Trophoblast cell (in vitro differentiated cells and primary cell): Measurements from ENCODE around the gene GCSH.

ENCODE experiments used
- DNase-seq, 2 donors: peaks; one replicate each; pipeline ENCODE4 v3.0.0-alpha.2; 2016
- H2AFZ ChIP-seq: 2 replicates; pipeline ENCODE4 v1.6.1; 2013; ENCODE audit warnings: low read length, moderate library complexity, mild to moderate bottlenecking; ENCODE audit not compliant: insufficient read depth, poor library complexity
- H2AK5ac ChIP-seq: 2 replicates; pipeline ENCODE4 v1.6.1; 2013; ENCODE audit warnings: mild to moderate bottlenecking, low read length
- H2BK120ac ChIP-seq: 2 replicates; pipeline ENCODE4 v1.6.1; 2013; ENCODE audit warnings: low read length, mild to moderate bottlenecking, moderate library complexity; ENCODE audit not compliant: insufficient read depth, poor library complexity
- H2BK12ac ChIP-seq: 2 replicates; pipeline ENCODE4 v1.6.1; 2013; ENCODE audit warnings: mild to moderate bottlenecking, low read length, moderate library complexity
- H2BK5ac ChIP-seq: 2 replicates; pipeline ENCODE4 v1.6.1; 2013; ENCODE audit warnings: low read length, low read depth, moderate library complexity, mild to moderate bottlenecking; ENCODE audit not compliant: poor library complexity
- H3K14ac ChIP-seq: 2 replicates; pipeline ENCODE4 v1.6.1; 2013; ENCODE audit warnings: mild to moderate bottlenecking, low read length
- H3K18ac ChIP-seq: 2 replicates; pipeline ENCODE4 v1.6.1; 2013; ENCODE audit warnings: mild to moderate bottlenecking, low read length
- H3K23ac ChIP-seq: 2 replicates; pipeline ENCODE4 v1.6.1; 2013; ENCODE audit warnings: low read length
- H3K27ac ChIP-seq: 2 replicates; pipeline ENCODE4 v1.5.1; 2013; ENCODE audit warnings: low read depth, mild to moderate bottlenecking, inconsistent platforms, low read length, moderate library complexity
- H3K27me3 ChIP-seq: 2 replicates; pipeline ENCODE4 v1.6.1; 2013; ENCODE audit warnings: inconsistent platforms, mild to moderate bottlenecking, low read length, moderate library complexity; ENCODE audit not compliant: insufficient read depth
- H3K36me3 ChIP-seq, 2 experiments: 1 replicate in 1 of 2; 2 replicates in 1 of 2; pipeline ENCODE4 v1.6.1; 2013; ENCODE audit warnings: low read length in 2 of 2, mild to moderate bottlenecking in 2 of 2, moderate library complexity in 1 of 2; ENCODE audit not compliant: insufficient read depth in 2 of 2, control insufficient read depth in 1 of 2
- H3K4ac ChIP-seq: 2 replicates; pipeline ENCODE4 v1.6.1; 2013; ENCODE audit warnings: low read depth, mild to moderate bottlenecking, low read length, moderate library complexity
- H3K4me1 ChIP-seq, 2 experiments: 1 replicate in 1 of 2; 2 replicates in 1 of 2; pipeline ENCODE4 v1.6.1; 2013; ENCODE audit warnings: low read length in 2 of 2, mild to moderate bottlenecking in 2 of 2, moderate library complexity in 1 of 2; ENCODE audit not compliant: insufficient read depth in 2 of 2, control insufficient read depth in 1 of 2
- H3K4me2 ChIP-seq: 2 replicates; pipeline ENCODE4 v1.6.1; 2013; ENCODE audit warnings: inconsistent platforms, mild to moderate bottlenecking, low read length, moderate library complexity
- H3K4me3 ChIP-seq: 2 replicates; pipeline ENCODE4 v1.5.1; 2013; ENCODE audit warnings: mild to moderate bottlenecking, low read depth, low read length, inconsistent platforms
- H3K79me1 ChIP-seq: one replicate; pipeline ENCODE4 v1.6.1; 2013; ENCODE audit warnings: low read length
- H3K79me2 ChIP-seq: 2 replicates; pipeline ENCODE4 v1.6.1; 2013; ENCODE audit warnings: low read length, mild to moderate bottlenecking; ENCODE audit not compliant: control insufficient read depth, insufficient read depth, poor library complexity
- H3K9ac ChIP-seq: 2 replicates; pipeline ENCODE4 v1.6.1; 2013; ENCODE audit warnings: mild to moderate bottlenecking, low read length
- H3K9me3 ChIP-seq: 2 replicates; pipeline ENCODE4 v1.6.1; 2013; ENCODE audit warnings: low read depth, mild to moderate bottlenecking, control low read depth, inconsistent platforms, low read length; ENCODE audit not compliant: insufficient read depth
- H4K12ac ChIP-seq: 2 replicates; pipeline ENCODE4 v1.6.1; 2013; ENCODE audit warnings: low read depth, mild to moderate bottlenecking, low read length, moderate library complexity
- H4K8ac ChIP-seq: 2 replicates; pipeline ENCODE4 v1.6.1; 2013; ENCODE audit warnings: low read depth, mild to moderate bottlenecking, low read length, moderate library complexity
- H4K91ac ChIP-seq: one replicate; pipeline ENCODE4 v1.6.1; 2013; ENCODE audit warnings: low read depth, mild to moderate bottlenecking, low read length, moderate library complexity
- WGBS: extraction: QIAGEN DNeasy Blood & Tissue Kit; methylation state at CpG from one replicate; pipeline ENCODE4 v1.1.7; 2013; ENCODE audit warnings: missing lambda C conversion rate; ENCODE audit not compliant: insufficient read length, insufficient coverage; ENCODE audit errors: extremely low coverage; 5-methylcytosine and 5-hydroxymethylcytosine counted together

The GCSH gene

GRCh38 chr16:81077076-81077940 lies 18.9 kb downstream of the GCSH start, which contains the start of gene C16orf46:
Gene C16orf46, minus strand, starts transcription at chr16:81077238. Its CDS starts 13,283 bp downstream, at chr16:81063955.
- Histone ChIP-seq H3K4me3 (peak within 1 kb of the TSS; percentile 84), H3K9ac (peak within 1 kb of the TSS; percentile 87), H3K4me1 (peaks cover 4 to 13% of the 10 kb centered on the region in 2 experiments), H3K18ac (peak within 1 kb of the TSS; percentile 85), H4K91ac (peak within 1 kb of the TSS; percentile 89), H2AK5ac (peak within 1 kb of the TSS; percentile 85), H4K12ac (peak within 1 kb of the TSS; percentile 94), H2BK120ac (peak within 1 kb of the TSS; percentile 76), H3K79me1 (peaks cover 10% of the 10 kb centered on the region), H2AFZ (peak within 1 kb of the TSS; percentile 87), H3K4ac (peak within 1 kb of the TSS; percentile 42), H3K14ac (peak within 1 kb of the TSS; percentile 90), H3K27ac (peak within 1 kb of the TSS; percentile 88), H3K36me3 (no peaks in the 10 kb centered on the region), H3K27me3 (no peaks in the 10 kb centered on the region), H2BK5ac (peak within 1 kb of the TSS; percentile 74), H3K4me2 (peak within 1 kb of the TSS; percentile 89), H3K79me2 (peaks cover 3% of the 10 kb centered on the region), H4K8ac (peak within 1 kb of the TSS; percentile 98), H2BK12ac (peak within 1 kb of the TSS; percentile 51), H3K9me3 (no peaks in the 10 kb centered on the region), H3K23ac (no peak within 1 kb of the TSS)
- DNase-seq, result peak; percentile 97 to 99
- WGBS, result no CpG with 5 or more reads among the region's 59 CpGs

GRCh38 chr16:81076566-81077075 lies 19.6 kb downstream of the GCSH start:
- Histone ChIP-seq H2AK5ac (no peak overlapping the region), H3K4me2 (peak overlapping the region; percentile 89), H4K12ac (no peak overlapping the region), H3K14ac (no peak overlapping the region), H3K4me1 (peaks cover 7 to 16% of the 10 kb centered on the region in 2 experiments), H3K79me1 (peaks cover 10% of the 10 kb centered on the region), H3K9ac (peak overlapping the region; percentile 41), H3K27me3 (no peaks in the 10 kb centered on the region), H3K4ac (no peak overlapping the region), H3K23ac (no peak overlapping the region), H2BK12ac (no peak overlapping the region), H3K9me3 (no peaks in the 10 kb centered on the region), H4K8ac (peak overlapping the region; percentile 28), H3K4me3 (peak overlapping the region; percentile 84), H4K91ac (peak overlapping the region; percentile 29), H3K79me2 (peaks cover 3% of the 10 kb centered on the region), H2BK5ac (peak overlapping the region; percentile 32), H2BK120ac (no peak overlapping the region), H2AFZ (peak overlapping the region; percentile 86), H3K36me3 (no peaks in the 10 kb centered on the region), H3K27ac (peak overlapping the region; percentile 68), H3K18ac (no peak overlapping the region)
- no CpG with 5 or more reads among the region's 27 CpGs for WGBS
- peak; percentile 75 to 79 for DNase-seq

GRCh38 chr16:81073560-81074330 lies 22.4 kb downstream of the GCSH start:
- Histone ChIP-seq H3K27ac (peak overlapping the region; percentile 27), H3K27me3 (no peaks in the 10 kb centered on the region), H3K36me3 (no peaks in the 10 kb centered on the region), H3K14ac (no peak overlapping the region), H3K9me3 (no peaks in the 10 kb centered on the region), H2BK120ac (peak overlapping the region; percentile 73), H2BK12ac (no peak overlapping the region), H4K12ac (no peak overlapping the region), H3K79me2 (peaks cover 3% of the 10 kb centered on the region), H3K9ac (no peak overlapping the region), H2AFZ (no peak overlapping the region), H2AK5ac (no peak overlapping the region), H3K4me1 (peaks cover 7 to 16% of the 10 kb centered on the region in 2 experiments), H3K4ac (no peak overlapping the region), H2BK5ac (peak overlapping the region; percentile 69), H4K91ac (no peak overlapping the region), H4K8ac (no peak overlapping the region), H3K23ac (no peak overlapping the region), H3K18ac (no peak overlapping the region), H3K79me1 (peaks cover 10% of the 10 kb centered on the region), H3K4me3 (no peak overlapping the region), H3K4me2 (no peak overlapping the region)
- WGBS, result no CpG with 5 or more reads among the region's 5 CpGs
- peak; percentile 72 to 96 for DNase-seq

- Histone ChIP-seq H2AFZ (no peak overlapping the region), H4K12ac (no peak overlapping the region), H3K23ac (no peak overlapping the region), H4K91ac (no peak overlapping the region), H3K4me2 (no peak overlapping the region), H3K4me3 (no peak overlapping the region), H3K18ac (no peak overlapping the region), H3K4ac (no peak overlapping the region), H3K27me3 (no peaks in the 10 kb centered on the region), H3K9ac (no peak overlapping the region), H3K79me2 (no peaks in the 10 kb centered on the region), H3K4me1 (peaks cover 2 to 12% of the 10 kb centered on the region in 2 experiments), H2AK5ac (no peak overlapping the region), H3K27ac (no peak overlapping the region), H4K8ac (no peak overlapping the region), H3K14ac (no peak overlapping the region), H2BK5ac (no peak overlapping the region), H3K36me3 (no peaks in the 10 kb centered on the region), H2BK120ac (no peak overlapping the region), H3K9me3 (no peaks in the 10 kb centered on the region), H3K79me1 (peaks cover 4% of the 10 kb centered on the region), H2BK12ac (no peak overlapping the region)
- no CpG with 5 or more reads among the region's 4 CpGs for WGBS
- DNase-seq, result peak; percentile 57 to 74
Measured at GRCh38 chr16:81071805-81072204, 24.4 kb downstream of the GCSH start.
